ENCODE measurements around the gene LIN37. TPM values are rescaled to one million over a fixed set of nuclear protein-coding genes. Genes with fewer than 3 reads are reported as not detected.

Gene LIN37
- total and polyA plus RNA-seq, 2 of the 13 experiments (the other 11 are each of a cell fraction or from before 2014, with no cell fraction given), result 6.3 to 8.7 TPM

- TF ChIP-seq ZNF276 (CRISPR knock-in tag; IDR thresholded peaks at IDR 0.05; ENCODE audit: low read depth), result 0 out of 2 replicates have a peak, but pooled peaks have one; percentile 15
- TF ChIP-seq ZNF251 (CRISPR knock-in tag; IDR thresholded peaks at IDR 0.05), result no peak
- peak; percentile 54; the same call in 1 of the 2 replicates for TF ChIP-seq RERE (CRISPR knock-in tag; IDR thresholded peaks at IDR 0.05; ENCODE audit: low read depth)
- no peak for TF ChIP-seq KDM5A (IDR thresholded peaks at IDR 0.05; ENCODE audit: borderline replicate concordance, low read length)
- peak; percentile 98 for TF ChIP-seq ZNF687 (CRISPR knock-in tag; IDR thresholded peaks at IDR 0.05)
- TF ChIP-seq JARID2 (CRISPR knock-in tag; IDR thresholded peaks at IDR 0.05; ENCODE audit: insufficient replicate concordance), result peak; percentile 62
- TF ChIP-seq SOX5 (CRISPR knock-in tag; IDR thresholded peaks at IDR 0.05; ENCODE audit: borderline replicate concordance), result no peak
- TF ChIP-seq SRSF4 (IDR thresholded peaks at IDR 0.05; ENCODE audit: low read depth, low read length, poor library complexity, severe bottlenecking), result no peak
- 0 out of 2 replicates have a peak, but pooled peaks have one; percentile 18 for TF ChIP-seq ARHGAP35 (CRISPR knock-in tag; IDR thresholded peaks at IDR 0.05; ENCODE audit: borderline replicate concordance)
- TF ChIP-seq SUZ12 (IDR thresholded peaks at IDR 0.05; ENCODE audit: low read depth, low read length), result no peak
- TF ChIP-seq NFE2 (CRISPR knock-in tag; IDR thresholded peaks at IDR 0.05), result no peak
- no peak; the same call in 1 of the 2 replicates for TF ChIP-seq ZFX (CRISPR knock-in tag; IDR thresholded peaks at IDR 0.05; ENCODE audit: low read depth)
- peak; percentile 81 for TF ChIP-seq MYC (CRISPR knock-in tag; IDR thresholded peaks at IDR 0.05; ENCODE audit: borderline replicate concordance)
- no peak for TF ChIP-seq IRF2 (CRISPR knock-in tag; IDR thresholded peaks at IDR 0.05)
- 0 out of 2 replicates have a peak, but pooled peaks have one; percentile 8 for TF ChIP-seq ZNF121 (CRISPR knock-in tag; IDR thresholded peaks at IDR 0.05)
- 0 out of 2 replicates have a peak, but pooled peaks have one; percentile 67 for TF ChIP-seq THAP8 (CRISPR knock-in tag; IDR thresholded peaks at IDR 0.05; ENCODE audit: borderline replicate concordance)
These were observed 32.2 kb upstream of the LIN37 start (continued) for GRCh38 chr19:35715981-35716800.
